H9 (cell line): ENCODE data around the gene ASTN2. TPM values are rescaled to one million over a fixed set of nuclear protein-coding genes. Genes with fewer than 3 reads are reported as not detected.

Source experiments
- DNase-seq: peaks from one replicate; pipeline ENCODE4 v3.0.0-alpha.2; 2017
- H2AFZ ChIP-seq: one replicate; pipeline ENCODE4 v1.6.1; 2013; ENCODE audit warnings: mild to moderate bottlenecking, low read length, control low read depth, moderate library complexity
- H2AK5ac ChIP-seq: 2 replicates; pipeline ENCODE4 v1.6.1; 2013; ENCODE audit warnings: low read length, control low read depth, mixed read lengths; ENCODE audit not compliant: insufficient read length
- H2BK120ac ChIP-seq: one replicate; pipeline ENCODE4 v1.6.1; 2013; ENCODE audit warnings: low read depth, mild to moderate bottlenecking, low read length, control low read depth, inconsistent platforms; ENCODE audit not compliant: poor library complexity, severe bottlenecking
- H2BK12ac ChIP-seq: 2 replicates; pipeline ENCODE4 v1.6.1; 2013; ENCODE audit warnings: low read length, control low read depth, mixed read lengths, low read depth; ENCODE audit not compliant: insufficient read length
- H2BK15ac ChIP-seq: 2 replicates; pipeline ENCODE4 v1.6.1; 2013; ENCODE audit warnings: low read depth, low read length, control low read depth
- H2BK20ac ChIP-seq: one replicate; pipeline ENCODE4 v1.6.1; 2013; ENCODE audit warnings: low read depth, mild to moderate bottlenecking, low read length, control low read depth, inconsistent platforms; ENCODE audit not compliant: poor library complexity, severe bottlenecking
- H2BK5ac ChIP-seq: 2 replicates; pipeline ENCODE4 v1.6.1; 2013; ENCODE audit warnings: low read length, control low read depth, mixed read lengths; ENCODE audit not compliant: insufficient read length
- H3K14ac ChIP-seq: 2 replicates; pipeline ENCODE4 v1.6.1; 2013; ENCODE audit warnings: low read length, control low read depth; ENCODE audit not compliant: insufficient read depth
- H3K18ac ChIP-seq: 2 replicates; pipeline ENCODE4 v1.6.1; 2013; ENCODE audit warnings: low read depth, mild to moderate bottlenecking, mixed read lengths, low read length, control low read depth; ENCODE audit not compliant: insufficient read length
- H3K23ac ChIP-seq: 2 replicates; pipeline ENCODE4 v1.6.1; 2013; ENCODE audit warnings: low read length, control low read depth, mixed read lengths, low read depth; ENCODE audit not compliant: insufficient read length
- H3K23me2 ChIP-seq: 2 replicates; pipeline ENCODE4 v1.6.1; 2013; ENCODE audit warnings: low read depth, mild to moderate bottlenecking, mixed read lengths, low read length, control low read depth; ENCODE audit not compliant: insufficient read length, poor library complexity, severe bottlenecking
- H3K27ac ChIP-seq: 2 replicates; pipeline ENCODE4 v1.5.1; 2013; ENCODE audit warnings: low read length, control low read depth, mixed read lengths, low read depth; ENCODE audit not compliant: insufficient read length
- H3K27me3 ChIP-seq: 2 replicates; pipeline ENCODE4 v1.6.1; 2013; ENCODE audit warnings: low read length, control low read depth, inconsistent platforms; ENCODE audit not compliant: insufficient read depth
- H3K4ac ChIP-seq: 2 replicates; pipeline ENCODE4 v1.6.1; 2013; ENCODE audit warnings: low read depth, mild to moderate bottlenecking, control low read depth, inconsistent platforms, low read length, moderate library complexity
- H3K4me1 ChIP-seq: 2 replicates; pipeline ENCODE4 v1.6.1; 2013; ENCODE audit warnings: low read length, control low read depth, inconsistent platforms; ENCODE audit not compliant: insufficient read depth
- H3K4me2 ChIP-seq: 2 replicates; pipeline ENCODE4 v1.6.1; 2013; ENCODE audit warnings: low read length, control low read depth, mixed read lengths; ENCODE audit not compliant: insufficient read length, insufficient read depth
- H3K56ac ChIP-seq: 2 replicates; pipeline ENCODE4 v1.6.1; 2013; ENCODE audit warnings: low read depth, mild to moderate bottlenecking, mixed read lengths, low read length, control low read depth; ENCODE audit not compliant: insufficient read length
- H3K79me1 ChIP-seq: 2 replicates; pipeline ENCODE4 v1.6.1; 2013; ENCODE audit warnings: low read depth, mild to moderate bottlenecking, moderate library complexity, low read length, control low read depth, inconsistent platforms; ENCODE audit not compliant: insufficient read depth, poor library complexity, severe bottlenecking
- H3K79me2 ChIP-seq: 2 replicates; pipeline ENCODE4 v1.6.1; 2013; ENCODE audit warnings: low read length, control low read depth, inconsistent platforms; ENCODE audit not compliant: insufficient read depth
- H3K9ac ChIP-seq: 2 replicates; pipeline ENCODE4 v1.6.1; 2013; ENCODE audit warnings: low read length, control low read depth, mixed read lengths; ENCODE audit not compliant: insufficient read length; ENCODE audit errors: extremely low read depth
- H3K9me3 ChIP-seq: one replicate; pipeline ENCODE4 v1.6.1; 2013; ENCODE audit warnings: low read depth, low read length, inconsistent platforms; ENCODE audit not compliant: control insufficient read depth
- H3T11ph ChIP-seq: one replicate; pipeline ENCODE4 v1.6.1; 2013; ENCODE audit warnings: mild to moderate bottlenecking, low read length, control low read depth, inconsistent platforms
- H4K20me1 ChIP-seq: one replicate; pipeline ENCODE4 v1.6.1; 2013; ENCODE audit not compliant: control insufficient read depth, insufficient read length, insufficient read depth
- H4K5ac ChIP-seq: 2 replicates; pipeline ENCODE4 v1.6.1; 2013; ENCODE audit warnings: low read depth, mild to moderate bottlenecking, mixed read lengths, low read length, control low read depth; ENCODE audit not compliant: insufficient read length
- H4K8ac ChIP-seq: replicated peaks from 2 replicates; pipeline ENCODE4 v1.6.1; 2013; ENCODE audit warnings: low read length, control low read depth, mixed read lengths, low read depth; ENCODE audit not compliant: insufficient read length
- H4K91ac ChIP-seq: 2 replicates; pipeline ENCODE4 v1.6.1; 2013; ENCODE audit warnings: low read depth, mild to moderate bottlenecking, moderate library complexity, mixed read lengths, low read length, control low read depth; ENCODE audit not compliant: insufficient read length
- H3K27ac Mint-ChIP-seq, 3 experiments: 2 replicates in 2 of 3; 3 replicates in 1 of 3; pipeline ENCODE4 v1.8.0; 2020 to 2021; ENCODE audit warnings: mixed read lengths in 3 of 3, mild to moderate bottlenecking in 1 of 3, moderate library complexity in 1 of 3
- H3K27me3 Mint-ChIP-seq: 2 replicates; pipeline ENCODE4 v1.8.0; 2021; ENCODE audit warnings: low read depth, mild to moderate bottlenecking, moderate library complexity, mixed read lengths
- H3K36me3 Mint-ChIP-seq, 3 experiments: 2 replicates in 2 of 3; 3 replicates in 1 of 3; pipeline ENCODE4 v1.8.0; 2020 to 2021; ENCODE audit warnings: low read depth in 3 of 3, mixed read lengths in 3 of 3; ENCODE audit not compliant: insufficient read depth in 1 of 3
- H3K4me1 Mint-ChIP-seq, 2 experiments: 2 replicates each; pipeline ENCODE4 v1.8.0; 2020; ENCODE audit warnings: mixed read lengths in 2 of 2
- H3K4me3 Mint-ChIP-seq, 2 experiments: 2 replicates in 1 of 2; 3 replicates in 1 of 2; pipeline ENCODE4 v1.8.0; 2020 to 2021; ENCODE audit warnings: mild to moderate bottlenecking in 2 of 2, mixed read lengths in 2 of 2, moderate library complexity in 1 of 2
- H3K9me3 Mint-ChIP-seq, 2 experiments: 2 replicates in 1 of 2; 3 replicates in 1 of 2; pipeline ENCODE4 v1.8.0; 2020; ENCODE audit warnings: mild to moderate bottlenecking in 2 of 2, mixed read lengths in 2 of 2, moderate library complexity in 1 of 2
- WGBS: extraction: QIAGEN DNeasy Blood & Tissue Kit; methylation state at CpG from one replicate; pipeline ENCODE4 v1.1.7; 2013; ENCODE audit warnings: missing lambda C conversion rate, low lambda C conversion rate, mixed read lengths; ENCODE audit not compliant: insufficient read length; ENCODE audit errors: extremely low coverage; 5-methylcytosine and 5-hydroxymethylcytosine counted together
- total RNA-seq: library from RNA; stranded (reverse); gene quantifications from 2 replicates; pipeline ENCODE4 v1.2.1, GENCODE V29; 2021
- TF ChIP-seq, protein P1 (sequence below): fragments of 200-600 bp; sonication (generic); conservative IDR thresholded peaks from 3 replicates; pipeline ENCODE4 v1.8.0; 2021; ENCODE audit warnings: antibody characterized with exemption, mild to moderate bottlenecking

The ASTN2 gene
- total RNA-seq, 1 experiment from 2014 or later: 9.7 TPM

DNA sequence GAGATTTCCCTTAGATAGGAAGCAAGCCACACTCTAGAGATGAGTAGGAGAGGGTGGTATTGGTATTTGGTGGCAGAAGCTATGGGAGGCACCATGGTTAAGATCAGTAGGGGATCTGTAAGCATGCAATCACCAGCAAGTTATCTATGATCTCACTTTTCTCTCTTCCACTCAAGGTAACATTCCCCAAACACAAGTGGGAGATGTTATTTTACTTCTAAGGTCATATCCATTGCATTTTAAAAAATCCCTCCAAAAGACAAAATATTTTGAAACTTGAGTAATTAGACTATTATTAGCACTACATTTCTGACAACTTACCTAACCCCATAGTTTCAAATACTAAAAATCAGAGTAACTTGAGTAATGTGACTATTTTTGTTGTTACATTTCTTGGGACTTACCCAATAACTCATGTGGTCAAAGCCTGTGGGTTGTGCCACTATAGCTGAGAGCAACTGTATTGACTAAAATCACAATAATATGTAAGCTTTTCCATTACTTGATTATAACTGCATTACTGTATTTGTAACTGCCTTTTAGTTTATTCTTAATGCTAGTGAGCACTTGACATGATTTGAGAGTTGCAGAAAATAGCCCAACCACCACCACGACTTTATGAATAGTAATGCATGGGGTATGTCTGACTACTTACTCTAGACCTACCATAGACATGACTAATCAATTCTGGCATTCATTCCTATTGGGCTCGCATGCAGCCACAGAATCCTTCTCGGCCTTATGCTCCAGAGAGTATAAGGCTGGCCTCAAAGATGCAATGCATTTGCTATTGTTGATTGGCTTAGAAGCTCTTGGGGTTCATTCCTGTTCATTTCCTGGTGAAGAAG lies 463.0 kb downstream of the ASTN2 start:
- H3K4ac ChIP-seq: no peak overlapping the region
- H4K8ac ChIP-seq: no peak overlapping the region
- no peak for DNase-seq
- H2BK20ac ChIP-seq: no peak overlapping the region
- no peaks in the 10 kb centered on the region for H3K9me3 ChIP-seq
- WGBS: no CpG with 5 or more reads among the region's 3 CpGs
- H3K4me1 ChIP-seq: no peaks in the 10 kb centered on the region
- H2AFZ ChIP-seq: no peak overlapping the region
- no peaks in the 10 kb centered on the region for H3K27me3 ChIP-seq
- no peaks in the 10 kb centered on the region for H3K79me1 ChIP-seq
- H2BK12ac ChIP-seq: no peak overlapping the region
- TF ChIP-seq, protein P1, sequence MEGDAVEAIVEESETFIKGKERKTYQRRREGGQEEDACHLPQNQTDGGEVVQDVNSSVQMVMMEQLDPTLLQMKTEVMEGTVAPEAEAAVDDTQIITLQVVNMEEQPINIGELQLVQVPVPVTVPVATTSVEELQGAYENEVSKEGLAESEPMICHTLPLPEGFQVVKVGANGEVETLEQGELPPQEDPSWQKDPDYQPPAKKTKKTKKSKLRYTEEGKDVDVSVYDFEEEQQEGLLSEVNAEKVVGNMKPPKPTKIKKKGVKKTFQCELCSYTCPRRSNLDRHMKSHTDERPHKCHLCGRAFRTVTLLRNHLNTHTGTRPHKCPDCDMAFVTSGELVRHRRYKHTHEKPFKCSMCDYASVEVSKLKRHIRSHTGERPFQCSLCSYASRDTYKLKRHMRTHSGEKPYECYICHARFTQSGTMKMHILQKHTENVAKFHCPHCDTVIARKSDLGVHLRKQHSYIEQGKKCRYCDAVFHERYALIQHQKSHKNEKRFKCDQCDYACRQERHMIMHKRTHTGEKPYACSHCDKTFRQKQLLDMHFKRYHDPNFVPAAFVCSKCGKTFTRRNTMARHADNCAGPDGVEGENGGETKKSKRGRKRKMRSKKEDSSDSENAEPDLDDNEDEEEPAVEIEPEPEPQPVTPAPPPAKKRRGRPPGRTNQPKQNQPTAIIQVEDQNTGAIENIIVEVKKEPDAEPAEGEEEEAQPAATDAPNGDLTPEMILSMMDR: no peak
- no peaks in the 10 kb centered on the region for H3K79me2 ChIP-seq
- no peak overlapping the region for H4K91ac ChIP-seq
- H3K36me3 Mint-ChIP-seq: peaks cover 0 to 5% (median 0%) of the 10 kb centered on the region in 3 experiments; a peak in 1 of 7 replicates
- no peak overlapping the region for H3K27ac ChIP-seq
- no peaks in the 10 kb centered on the region for H3K23me2 ChIP-seq
- H2BK15ac ChIP-seq: no peak overlapping the region
- H2BK120ac ChIP-seq: no peak overlapping the region
- H2AK5ac ChIP-seq: no peak overlapping the region
- no peak overlapping the region for H3K4me2 ChIP-seq
- no peaks in the 10 kb centered on the region for H4K20me1 ChIP-seq
- H3K56ac ChIP-seq: no peak overlapping the region
- H3K4me3 Mint-ChIP-seq: no peak overlapping the region
- H3K27ac Mint-ChIP-seq: no peak overlapping the region
- no peak overlapping the region for H3K9ac ChIP-seq
- H3K9me3 Mint-ChIP-seq: peaks cover 0 to 3% of the 10 kb centered on the region in 2 experiments; a peak in 1 of 5 replicates
- peaks cover 9 to 12% of the 10 kb centered on the region in 2 experiments for H3K4me1 Mint-ChIP-seq
- H3K18ac ChIP-seq: no peak overlapping the region
- H2BK5ac ChIP-seq: no peak overlapping the region
- H3T11ph ChIP-seq: no peak overlapping the region
- H4K5ac ChIP-seq: no peak overlapping the region
- no peak overlapping the region for H3K14ac ChIP-seq
- H3K27me3 Mint-ChIP-seq: no peaks in the 10 kb centered on the region
- H3K23ac ChIP-seq: no peak overlapping the region
